Measurements from ENCODE around the gene LSM10. TPM values are rescaled to one million over a fixed set of nuclear protein-coding genes. Genes with fewer than 3 reads are reported as not detected.

Gene LSM10
- 48.3 and 48.6 TPM in 2 replicates for total RNA-seq

- intact Hi-C loops (cut with micrococcal nuclease) = loop anchor here (1.0 to 2.0 kb wide), 7 partner anchors 11 to 309 kb away; partner anchors contain the start of genes ADPRS, OSCP1 and TRAPPC3
Observed at GRCh38 chr1:36397378-36398230, at the start of gene LSM10. Gene LSM10 (minus strand): TSS chr1:36397908. CDS start chr1:36394129, 3,779 bp downstream.

DNA sequence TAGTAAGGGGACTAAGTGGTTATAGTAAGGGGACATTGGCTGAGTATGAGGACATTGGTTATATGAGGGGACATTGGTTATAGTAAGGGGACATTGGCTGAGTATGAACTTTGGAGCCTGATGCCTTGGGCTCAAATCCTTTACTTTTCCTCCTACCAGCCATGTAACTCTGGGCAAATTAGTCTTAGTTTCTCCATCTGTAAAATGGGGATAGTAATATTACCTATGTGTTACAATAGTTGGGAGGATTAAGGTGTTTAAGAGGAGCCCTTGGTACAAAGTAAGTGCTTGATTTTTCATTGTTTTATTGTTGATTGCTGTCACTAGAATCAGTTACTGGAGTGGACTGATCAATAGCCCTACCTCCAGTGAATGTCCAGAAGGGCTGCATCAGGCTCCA, 49.7 kb upstream of the LSM10 start:
- intact Hi-C loops (cut with micrococcal nuclease) = no loop called here

DNA sequence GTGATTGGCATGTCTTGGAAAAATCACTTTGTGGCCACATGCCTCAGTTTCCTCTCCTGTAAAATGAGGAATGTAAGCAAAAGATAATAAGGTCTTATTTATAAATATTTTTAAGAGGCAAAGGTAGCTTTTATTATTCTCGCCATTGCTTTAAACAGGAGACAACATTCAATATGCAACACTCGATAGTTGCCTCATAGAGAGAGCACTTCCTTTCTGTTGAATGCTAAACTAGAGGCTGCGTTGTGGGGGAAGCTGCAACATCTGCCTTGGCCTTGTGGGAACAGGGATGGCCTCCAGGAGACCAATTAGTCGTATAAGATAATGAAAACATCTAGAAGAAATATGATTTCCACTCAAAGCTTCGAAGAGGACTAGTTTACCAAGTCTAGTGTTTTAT, 49.0 kb upstream of the LSM10 start:
- intact Hi-C loops (cut with micrococcal nuclease) = loop anchor here (1.0 kb wide), 1 partner anchor 28 kb away; no protein-coding TSS in a partner anchor

DNA sequence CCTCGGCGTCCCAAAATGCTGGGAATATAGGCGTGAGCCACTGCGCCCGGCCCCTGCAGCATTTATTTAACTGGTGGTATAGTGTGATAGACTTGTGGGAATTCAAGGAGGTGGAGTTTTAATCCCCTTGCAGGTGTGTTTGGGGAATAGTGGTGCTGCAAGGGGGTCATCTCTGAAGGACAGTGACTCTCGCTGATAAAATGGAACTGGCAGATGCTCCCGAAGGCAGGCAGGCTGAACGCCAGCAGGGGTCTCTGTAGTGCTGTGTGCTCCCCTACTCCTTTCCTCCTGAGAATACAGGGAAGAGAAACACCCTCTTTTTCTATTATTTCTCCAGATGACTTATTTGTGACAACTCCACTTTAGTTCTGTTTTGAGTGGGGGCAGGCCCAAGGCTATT, 48.6 kb upstream of the LSM10 start:
- intact Hi-C loops (cut with micrococcal nuclease) = loop anchor here (1.0 kb wide), 1 partner anchor 28 kb away; no protein-coding TSS in a partner anchor

GRCh38 chr1:36443297-36443696, 45.6 kb upstream of the LSM10 start:
- intact Hi-C loops (cut with micrococcal nuclease) = no loop called here

DNA sequence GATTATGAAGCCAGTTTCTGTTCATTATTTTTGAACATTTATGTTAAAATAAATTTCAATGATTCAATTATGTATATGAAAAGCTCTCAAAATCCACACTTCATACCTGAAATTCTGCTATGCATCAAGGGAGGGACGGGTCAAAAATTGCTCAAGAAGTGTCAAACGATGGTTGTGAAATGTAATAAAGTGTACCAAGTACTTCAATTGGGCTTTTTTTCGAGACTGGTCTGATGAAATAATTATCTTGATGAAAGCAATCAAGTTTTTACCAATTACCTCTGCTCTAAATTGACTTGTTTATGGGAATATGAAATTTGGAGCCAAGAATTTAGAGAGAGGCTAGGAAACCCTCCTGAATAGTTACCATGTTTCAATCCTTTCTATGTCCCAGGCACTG, 44.6 kb upstream of the LSM10 start:
- intact Hi-C loops (cut with micrococcal nuclease) = no loop called here

- intact Hi-C loops (cut with micrococcal nuclease) = no loop called here
Observed at GRCh38 chr1:36440646-36441045, 42.9 kb upstream of the LSM10 start.

DNA sequence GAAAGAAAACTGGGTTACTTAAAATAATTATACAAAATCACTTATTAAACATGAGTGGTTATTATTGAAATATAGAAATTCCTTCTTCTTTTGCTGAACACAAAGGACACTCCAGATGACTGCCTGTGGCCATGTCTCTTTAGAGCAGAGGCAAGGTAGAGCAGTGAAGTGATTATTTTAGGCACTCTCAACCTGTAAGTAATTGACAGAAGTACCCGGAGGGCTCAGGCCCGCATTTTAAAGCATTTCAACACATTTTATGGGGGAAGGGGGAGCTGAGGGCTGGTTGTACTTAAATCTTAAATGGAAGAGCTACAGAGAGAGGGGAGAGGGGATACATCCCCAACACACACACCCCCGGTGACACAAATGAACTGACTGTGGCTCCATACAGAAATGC, 42.3 kb upstream of the LSM10 start:
- intact Hi-C loops (cut with micrococcal nuclease) = no loop called here

- intact Hi-C loops (cut with micrococcal nuclease) = no loop called here
Observed at GRCh38 chr1:36438715-36439114, 41.0 kb upstream of the LSM10 start.

DNA sequence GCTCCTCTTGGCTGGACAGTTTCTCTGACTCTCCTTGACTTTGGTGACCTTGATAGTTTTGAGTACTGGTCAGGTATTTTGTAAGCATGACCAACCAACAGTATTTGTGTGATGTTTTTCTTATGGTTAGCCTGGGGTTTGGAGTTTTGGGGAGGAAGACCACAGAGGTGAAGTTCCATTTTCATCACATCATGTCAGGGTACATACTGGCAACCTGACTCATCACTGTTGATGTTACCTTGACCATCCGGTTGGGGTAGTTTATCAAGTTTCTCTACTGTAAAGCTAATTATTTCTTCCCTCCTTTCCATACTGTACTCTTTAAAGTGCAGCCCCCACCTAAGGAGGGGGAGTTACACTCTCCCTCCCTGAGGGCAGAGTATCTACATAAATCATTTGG, 39.1 kb upstream of the LSM10 start:
- intact Hi-C loops (cut with micrococcal nuclease) = no loop called here

DNA sequence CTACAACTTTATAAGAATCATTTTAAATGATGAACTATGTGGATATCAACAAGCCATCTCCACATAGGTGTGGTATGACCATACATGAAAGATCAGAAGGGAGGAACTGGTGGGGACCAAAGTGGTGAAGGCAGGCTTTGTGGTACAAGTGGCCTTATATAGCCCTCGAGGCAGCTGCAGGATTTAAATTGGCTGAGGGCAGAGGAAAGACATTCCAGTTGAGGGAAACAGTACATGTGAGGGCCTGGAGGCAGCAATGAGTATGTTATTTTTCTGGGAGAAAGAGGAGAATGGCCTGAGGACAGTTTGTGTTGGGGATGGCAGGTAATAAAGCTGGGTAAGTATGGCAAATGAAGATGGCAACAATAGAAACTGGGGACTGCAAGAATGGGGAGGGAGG, 35.4 kb upstream of the LSM10 start:
- intact Hi-C loops (cut with micrococcal nuclease) = no loop called here

- intact Hi-C loops (cut with micrococcal nuclease) = no loop called here
Observed at GRCh38 chr1:36432616-36433015, 34.9 kb upstream of the LSM10 start.

DNA sequence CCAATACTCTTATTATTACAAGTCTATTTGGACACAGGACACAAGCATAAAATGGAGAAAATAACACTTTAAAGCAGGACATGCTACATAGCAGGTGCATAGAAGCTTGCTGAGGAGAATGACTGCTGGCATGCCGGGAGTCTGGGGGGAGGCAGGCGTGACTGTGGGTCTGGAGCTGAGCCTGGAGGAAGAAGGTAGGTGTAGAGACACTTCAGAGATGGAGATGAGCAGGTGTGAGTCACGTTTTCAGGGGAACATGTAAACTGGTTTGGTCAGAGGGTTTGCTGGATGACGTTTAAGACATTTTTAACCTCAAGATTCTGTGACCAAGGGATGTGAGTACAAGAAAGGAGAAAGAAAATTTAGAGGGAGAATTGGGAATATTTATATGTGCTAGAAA, 28.1 kb upstream of the LSM10 start:
- intact Hi-C loops (cut with micrococcal nuclease) = no loop called here

DNA sequence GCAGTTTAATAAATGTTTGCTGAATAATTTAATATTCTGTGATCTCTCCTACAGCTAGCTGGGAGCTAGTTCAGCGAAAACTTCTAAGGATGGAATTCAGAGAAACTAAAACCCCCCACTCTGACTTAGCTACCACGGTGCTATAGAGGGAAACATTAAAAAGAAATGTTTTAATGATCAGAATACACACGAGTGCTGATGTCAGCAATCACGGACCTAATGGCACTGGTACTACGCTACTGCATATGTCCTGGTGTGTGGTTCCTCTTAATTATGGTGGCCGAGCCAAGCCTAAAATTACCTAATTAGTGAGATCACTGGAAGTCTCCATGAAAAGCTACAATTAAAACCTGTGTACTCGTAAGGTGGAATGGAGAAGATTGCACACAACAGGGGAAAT, 23.9 kb upstream of the LSM10 start:
- intact Hi-C loops (cut with micrococcal nuclease) = loop anchor here (2.0 kb wide), 1 partner anchor 25 kb away; the partner anchor contains the start of gene LSM10

GRCh38 chr1:36420836-36421317, 23.2 kb upstream of the LSM10 start:
- intact Hi-C loops (cut with micrococcal nuclease) = loop anchor here (1.0 to 2.0 kb wide), 8 partner anchors 24 to 322 kb away; partner anchors contain the start of genes LSM10, SH3D21 and TRAPPC3

DNA sequence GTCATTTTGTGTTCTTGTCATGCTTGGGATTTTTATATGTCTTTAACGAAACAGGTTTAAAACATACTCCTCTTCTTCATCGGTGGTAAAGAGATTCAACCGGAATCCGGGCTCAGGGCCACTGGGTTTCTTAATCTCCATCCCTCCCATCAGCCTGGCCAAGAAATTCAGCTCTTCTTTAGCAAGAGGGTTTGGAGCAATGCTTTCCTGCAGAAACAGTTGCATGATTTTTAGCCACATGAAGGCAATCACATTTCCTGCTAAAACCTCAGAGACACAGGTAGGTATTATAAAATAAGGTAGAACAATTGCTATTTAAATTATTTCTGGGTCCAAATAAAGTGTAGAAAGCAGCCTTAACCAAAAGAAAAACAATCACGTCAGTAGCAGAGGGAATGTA, 22.7 kb upstream of the LSM10 start:
- intact Hi-C loops (cut with micrococcal nuclease) = loop anchor here (1.0 to 2.0 kb wide), 8 partner anchors 24 to 321 kb away; partner anchors contain the start of genes LSM10, SH3D21 and TRAPPC3

DNA sequence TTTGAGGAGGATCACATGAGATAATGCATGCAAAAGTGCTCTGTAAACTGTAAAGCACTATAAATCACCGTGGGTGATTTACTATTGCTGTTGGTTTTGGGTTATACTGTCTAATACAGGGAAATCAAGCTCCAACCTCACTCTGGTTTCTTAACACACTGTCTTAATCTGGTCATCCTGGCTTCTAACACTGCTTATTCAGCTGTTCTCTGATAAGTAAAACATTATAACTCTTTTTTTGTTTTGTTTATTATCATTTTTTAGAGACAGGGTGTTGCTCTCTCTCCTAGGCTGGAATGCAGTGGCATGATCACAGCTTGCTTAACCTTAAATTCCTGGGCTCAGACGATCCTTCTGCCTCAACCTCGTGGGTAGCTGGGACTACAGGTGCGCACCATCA, 21.9 kb upstream of the LSM10 start:
- intact Hi-C loops (cut with micrococcal nuclease) = no loop called here

DNA sequence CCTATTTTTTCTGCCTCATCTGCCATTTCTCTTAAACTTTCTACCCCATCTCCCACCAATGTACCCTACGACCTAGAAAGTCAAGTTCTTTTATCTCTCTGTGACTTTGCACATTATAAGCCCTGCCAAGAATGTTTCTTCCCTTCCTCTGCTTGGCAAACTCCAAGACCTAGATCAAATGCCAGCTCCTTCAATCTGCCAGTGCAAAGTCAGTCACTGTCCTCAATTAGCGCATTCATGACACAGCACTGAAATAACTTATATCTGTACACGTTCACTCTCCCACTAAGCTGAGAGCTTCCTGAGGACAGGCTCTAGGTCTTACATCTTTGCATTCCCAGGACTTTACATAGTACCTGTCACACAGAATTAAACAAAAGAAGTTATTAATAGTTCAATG, 21.4 kb upstream of the LSM10 start:
- intact Hi-C loops (cut with micrococcal nuclease) = no loop called here

DNA sequence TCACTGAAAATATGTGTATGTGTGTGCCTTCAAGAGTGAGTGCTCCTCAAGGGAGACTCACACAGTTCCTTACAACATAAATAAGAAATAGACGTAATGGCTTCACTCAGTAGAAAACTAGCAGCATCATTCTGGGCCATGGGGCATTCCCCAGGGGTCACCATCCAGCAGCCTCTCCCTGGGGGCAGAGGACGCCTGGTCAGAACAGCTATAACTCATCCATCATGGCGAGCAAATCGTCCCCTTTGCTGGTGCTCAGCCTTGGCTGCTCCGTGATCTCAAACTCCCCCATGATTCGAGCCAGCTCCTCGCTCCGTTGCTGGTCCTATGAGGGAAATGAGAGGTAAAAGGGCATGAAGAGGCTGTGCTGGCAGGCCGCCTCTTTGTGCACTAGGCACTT, 20.2 kb upstream of the LSM10 start:
- intact Hi-C loops (cut with micrococcal nuclease) = no loop called here

- intact Hi-C loops (cut with micrococcal nuclease) = no loop called here
Observed at GRCh38 chr1:36415661-36416326, 18.1 kb upstream of the LSM10 start.

DNA sequence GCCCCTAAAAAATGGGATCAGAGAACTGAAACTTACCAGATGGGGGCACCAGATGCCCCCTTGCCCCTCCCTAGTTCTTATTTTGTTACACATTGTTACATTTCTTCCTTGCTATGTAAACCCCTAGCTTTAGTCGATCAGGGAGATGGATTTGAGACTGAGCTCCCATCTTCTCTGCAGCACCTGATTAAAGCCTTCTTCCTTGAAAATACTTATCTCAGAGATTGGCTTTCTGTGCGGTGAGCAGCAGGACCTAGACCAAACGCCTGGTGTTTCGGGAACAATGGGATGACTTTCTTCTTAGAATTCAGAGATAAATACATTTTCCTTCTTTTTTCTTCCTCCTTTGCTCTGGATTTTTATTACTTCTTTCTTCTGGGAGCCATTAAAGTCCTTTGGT, 16.7 kb upstream of the LSM10 start:
- intact Hi-C loops (cut with micrococcal nuclease) = no loop called here
